Activated T-cell treated with anti-CD3 and anti-CD28 coated beads, Interleukin-2, amount 50 U/mL, for 4 hours (primary cell): ENCODE results near the gene DDOST. TPM values are rescaled to one million over a fixed set of nuclear protein-coding genes. Genes with fewer than 3 reads are reported as not detected.
A peak's percentile ranks its signal among the peaks of the same experiment; 100 is the strongest.

ENCODE experiments used
- ATAC-seq, 2 donors: fragments of 200-7000 bp; cut with Tn5 transposase; one replicate each; pipeline ENCODE4 v1.10.0; 2021
- DNase-seq: peaks from one replicate; pipeline ENCODE4 v3.0.0-alpha.2; 2020
- H3K27me3 Mint-ChIP-seq: one replicate; pipeline ENCODE4 v1.8.0; 2021; ENCODE audit warnings: low read depth, mixed read lengths
- H3K36me3 Mint-ChIP-seq: one replicate; pipeline ENCODE4 v1.8.0; 2022; ENCODE audit warnings: mixed read lengths; ENCODE audit not compliant: insufficient read depth
- H3K4me1 Mint-ChIP-seq: one replicate; pipeline ENCODE4 v1.8.0; 2021; ENCODE audit warnings: low read depth, mixed read lengths
- H3K4me3 Mint-ChIP-seq: one replicate; pipeline ENCODE4 v1.8.0; 2021; ENCODE audit warnings: mild to moderate bottlenecking, moderate library complexity, mixed read lengths
- H3K9me3 Mint-ChIP-seq: one replicate; pipeline ENCODE4 v1.8.0; 2021; ENCODE audit warnings: mixed read lengths
- total RNA-seq, 3 donors: library from RNA; stranded (reverse); gene quantifications; one replicate each; pipeline ENCODE4 v1.2.1, GENCODE V29; 2021

DDOST gene
- total RNA-seq, 3 donors from 2014 or later, result 242 to 285 (median 270) TPM

DNA sequence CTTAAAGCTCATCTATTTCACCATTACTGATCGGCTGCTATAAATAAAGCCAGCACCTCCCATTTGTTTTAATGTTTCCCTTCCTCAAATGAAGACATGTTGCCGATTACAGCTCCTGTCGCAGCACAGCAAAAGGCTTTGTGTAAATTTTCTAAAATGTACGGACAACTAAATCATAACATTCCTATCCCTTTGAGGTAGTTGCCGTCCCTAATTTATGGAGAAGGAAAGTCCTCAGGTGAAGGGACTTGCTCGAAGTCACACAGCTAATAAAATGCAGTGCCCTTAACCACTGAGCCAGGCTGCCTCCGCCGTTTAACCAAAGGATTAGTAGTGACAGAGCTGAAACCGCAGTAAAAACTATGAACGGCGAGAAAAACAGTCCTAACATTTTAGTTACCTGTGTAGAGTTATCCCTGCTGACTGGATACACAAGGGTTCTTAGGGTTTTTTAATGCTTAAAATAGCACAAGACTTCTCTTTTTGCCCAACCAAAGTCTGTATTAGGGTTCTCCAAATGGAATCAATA, 27.0 kb downstream of the DDOST start:
- no peaks in the 10 kb centered on the region for H3K27me3 Mint-ChIP-seq
- peak; percentile 19 to 26 for ATAC-seq
- H3K4me3 Mint-ChIP-seq, result peak overlapping the region; percentile 82
- peaks cover 8% of the 10 kb centered on the region for H3K36me3 Mint-ChIP-seq
- H3K9me3 Mint-ChIP-seq, result no peaks in the 10 kb centered on the region
- DNase-seq, result no peak
- peaks cover 11% of the 10 kb centered on the region for H3K4me1 Mint-ChIP-seq

- Mint-ChIP-seq H3K4me1 (peaks cover 11% of the 10 kb centered on the region), H3K36me3 (peaks cover 4% of the 10 kb centered on the region), H3K9me3 (no peaks in the 10 kb centered on the region), H3K4me3 (peak within 1 kb of the TSS; percentile 82), H3K27me3 (no peaks in the 10 kb centered on the region)
- ATAC-seq, result peak; percentile 90 to 92
- peak; percentile 82 for DNase-seq
These were observed 27.7 kb downstream of the DDOST start, which contains the start of gene PINK1 for GRCh38 chr1:20633190-20634064. Gene PINK1, plus strand, starts transcription at chr1:20633458. Its CDS starts 91 bp downstream, at chr1:20633549.

DNA sequence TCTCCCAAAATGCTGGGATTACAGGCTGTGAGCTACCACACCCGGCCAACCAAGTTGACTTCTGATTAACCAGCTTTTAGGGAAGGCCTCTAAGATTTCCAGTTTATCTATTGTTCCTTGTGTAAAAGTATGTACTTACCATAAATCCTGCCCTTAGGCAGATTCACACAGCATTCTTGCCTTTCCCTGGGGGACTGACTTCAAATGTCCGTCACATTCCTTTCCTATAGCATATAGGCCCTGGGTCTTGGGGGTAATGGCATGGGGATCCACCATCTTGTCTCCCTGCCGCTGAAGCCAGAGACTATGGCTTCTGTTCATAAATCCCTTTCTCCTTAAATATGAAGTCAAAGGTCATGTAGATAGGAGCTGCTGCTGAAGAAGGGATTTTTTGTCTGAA, 28.8 kb downstream of the DDOST start:
- peaks cover 7% of the 10 kb centered on the region for H3K27me3 Mint-ChIP-seq
- DNase-seq (no peak), ATAC-seq (no peak)
- H3K9me3 Mint-ChIP-seq, result peaks cover 5% of the 10 kb centered on the region
- H3K4me3 Mint-ChIP-seq, result peak overlapping the region; percentile 76
- peaks cover 11% of the 10 kb centered on the region for H3K4me1 Mint-ChIP-seq
- H3K36me3 Mint-ChIP-seq, result no peaks in the 10 kb centered on the region

- H3K4me3 Mint-ChIP-seq, result no peak overlapping the region
- DNase-seq, result no peak
These were observed 30.4 kb downstream of the DDOST start for GRCh38 chr1:20630729-20631128.

GRCh38 chr1:20626524-20626923, 34.6 kb downstream of the DDOST start:
- Mint-ChIP-seq H3K9me3 (peaks cover 5% of the 10 kb centered on the region), H3K4me3 (no peak overlapping the region), H3K27me3 (peaks cover 18% of the 10 kb centered on the region), H3K4me1 (no peaks in the 10 kb centered on the region), H3K36me3 (no peaks in the 10 kb centered on the region)
- DNase-seq (no peak), ATAC-seq (no peak)

More at GRCh38 chr1:20630729-20631128, 30.4 kb downstream of the DDOST start:
- Mint-ChIP-seq H3K36me3 (no peaks in the 10 kb centered on the region), H3K4me1 (peaks cover 11% of the 10 kb centered on the region), H3K27me3 (peaks cover 12% of the 10 kb centered on the region), H3K9me3 (peaks cover 5% of the 10 kb centered on the region)
- ATAC-seq, result no peak

DNA sequence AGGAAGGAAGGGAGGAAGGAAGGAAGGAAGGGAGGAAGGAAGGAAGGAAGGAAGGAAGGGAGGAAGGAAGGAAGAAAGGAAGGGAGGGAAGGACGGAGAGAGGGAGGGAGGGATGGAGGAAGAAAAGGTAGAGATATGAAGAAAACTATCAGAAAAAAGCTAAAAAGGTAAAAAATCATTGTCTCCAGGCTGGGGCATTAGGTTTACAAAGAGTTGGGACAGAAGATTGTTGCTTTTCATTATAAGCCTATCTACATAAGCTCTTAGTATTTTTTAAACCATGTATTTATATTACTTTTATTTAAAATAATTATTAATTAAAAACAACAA, 35.1 kb downstream of the DDOST start:
- peaks cover 18% of the 10 kb centered on the region for H3K27me3 Mint-ChIP-seq
- H3K4me3 Mint-ChIP-seq, result no peak overlapping the region
- H3K4me1 Mint-ChIP-seq, result no peaks in the 10 kb centered on the region
- no peaks in the 10 kb centered on the region for H3K36me3 Mint-ChIP-seq
- no peak for DNase-seq
- peaks cover 5% of the 10 kb centered on the region for H3K9me3 Mint-ChIP-seq
- no peak for ATAC-seq

DNA sequence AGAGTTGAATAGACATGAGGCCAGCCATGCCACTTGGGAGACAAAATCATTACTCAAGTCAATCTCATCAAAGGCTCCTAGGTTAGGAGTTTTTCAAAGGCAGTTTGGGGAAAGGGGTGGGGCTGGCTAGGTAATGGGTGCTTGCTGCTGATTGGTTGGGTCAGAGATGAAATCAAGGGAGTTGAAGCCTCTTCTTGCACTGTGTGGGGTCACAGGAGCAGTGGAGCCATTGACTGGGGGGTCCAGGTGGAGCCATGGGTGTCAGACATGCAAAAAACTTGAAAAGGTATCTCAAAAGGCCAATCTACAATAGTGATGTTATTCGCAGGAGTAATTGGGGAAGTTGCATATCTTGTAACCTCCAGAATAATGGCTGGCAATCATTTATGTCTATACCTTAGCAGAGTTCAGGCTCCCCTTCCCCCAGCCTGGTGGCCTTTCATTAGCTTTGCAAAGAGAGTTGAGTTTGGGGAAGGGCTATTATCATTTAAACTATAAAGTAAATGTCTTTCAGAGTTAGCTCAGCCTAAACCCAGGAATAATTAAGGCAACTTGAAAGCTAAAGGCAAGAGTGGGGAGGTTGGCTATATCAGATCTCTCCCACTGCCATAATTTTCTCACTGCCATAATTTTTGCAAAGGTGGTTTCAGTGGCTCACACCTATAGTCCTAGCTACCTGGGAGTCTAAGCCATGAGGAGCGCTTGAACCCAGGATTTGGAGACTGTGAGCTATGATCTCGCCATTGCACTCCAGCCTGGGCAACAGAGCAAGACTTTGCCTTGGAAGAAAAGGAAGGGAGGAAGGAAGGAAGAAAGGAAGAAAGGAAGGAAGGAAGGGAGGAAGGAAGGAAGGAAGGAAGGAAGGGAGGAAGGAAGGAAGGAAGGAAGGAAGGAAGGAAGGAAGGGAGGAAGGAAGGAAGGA, 35.7 kb downstream of the DDOST start:
- ATAC-seq (no peak), DNase-seq (no peak)
- Mint-ChIP-seq H3K4me3 (no peak overlapping the region), H3K9me3 (peaks cover 5% of the 10 kb centered on the region), H3K36me3 (no peaks in the 10 kb centered on the region), H3K27me3 (peaks cover 18% of the 10 kb centered on the region), H3K4me1 (no peaks in the 10 kb centered on the region)

DNA sequence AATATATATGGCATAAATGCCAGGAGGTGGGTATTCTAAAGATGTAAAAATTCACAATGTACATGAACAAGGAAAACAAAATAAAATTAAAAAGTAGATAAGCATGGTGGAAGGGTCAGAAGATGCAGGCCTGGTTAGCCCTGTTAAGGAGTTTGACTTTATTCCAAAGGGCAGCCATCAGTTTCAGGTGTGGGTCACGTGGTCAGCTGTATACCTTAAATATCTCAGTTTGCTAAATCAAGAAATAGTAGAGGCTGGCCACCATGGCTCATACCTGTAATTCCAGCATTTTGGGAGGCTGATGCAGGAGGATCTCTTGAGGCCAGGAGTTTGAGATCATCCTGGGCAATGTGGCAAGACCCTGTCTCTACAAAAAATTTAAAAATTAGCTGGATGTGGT, 36.5 kb downstream of the DDOST start:
- Mint-ChIP-seq H3K9me3 (peaks cover 5% of the 10 kb centered on the region), H3K27me3 (peaks cover 18% of the 10 kb centered on the region), H3K36me3 (no peaks in the 10 kb centered on the region), H3K4me3 (no peak overlapping the region), H3K4me1 (no peaks in the 10 kb centered on the region)
- no peak for DNase-seq
- ATAC-seq, result no peak

DNA sequence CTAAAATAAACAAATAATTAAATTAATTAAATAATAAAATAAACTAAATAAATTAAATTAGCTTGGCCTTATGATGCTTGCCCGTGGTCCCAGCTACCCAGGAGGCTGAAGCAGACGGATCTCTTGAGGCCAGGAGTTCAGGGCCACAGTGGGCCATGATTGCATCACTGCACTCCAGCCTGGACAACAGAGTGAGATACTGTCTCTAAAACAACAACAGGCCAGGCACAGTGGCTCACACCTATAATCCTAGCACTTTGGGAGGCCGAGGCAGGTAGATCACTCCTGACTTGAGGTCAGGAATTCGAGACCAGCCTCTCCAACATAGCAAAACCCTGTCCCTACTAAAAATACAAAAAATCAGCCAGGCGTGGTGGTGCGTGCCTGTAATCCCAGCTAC, 40.2 kb downstream of the DDOST start:
- H3K27me3 Mint-ChIP-seq, result peaks cover 10% of the 10 kb centered on the region
- H3K4me3 Mint-ChIP-seq, result no peak overlapping the region
- DNase-seq, result no peak

DNA sequence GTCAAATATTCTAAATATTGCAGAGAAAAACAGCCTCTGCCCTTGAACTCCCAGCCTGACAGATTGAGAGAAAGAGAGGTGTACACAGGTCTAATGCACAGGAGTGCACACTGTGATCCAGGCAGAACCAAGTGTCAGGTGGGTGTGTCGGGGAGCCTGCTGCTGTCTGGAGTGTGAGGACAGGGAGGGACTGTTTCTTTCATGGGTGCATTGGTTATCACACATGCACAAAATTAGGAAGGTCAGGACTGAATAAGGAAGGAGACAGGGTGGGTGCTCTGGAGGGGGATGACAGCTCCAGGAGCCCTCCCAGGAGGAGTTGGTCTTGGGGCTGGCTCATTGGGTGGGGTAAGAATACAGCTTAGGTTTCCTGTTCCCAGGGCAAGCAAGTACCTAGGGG, 41.2 kb downstream of the DDOST start:
- Mint-ChIP-seq H3K27me3 (peaks cover 6% of the 10 kb centered on the region), H3K9me3 (no peaks in the 10 kb centered on the region), H3K4me1 (no peaks in the 10 kb centered on the region), H3K4me3 (no peak overlapping the region), H3K36me3 (no peaks in the 10 kb centered on the region)
- ATAC-seq, result no peak
- no peak for DNase-seq

More for the DNA sequence above, 40.2 kb downstream of the DDOST start:
- Mint-ChIP-seq H3K4me1 (no peaks in the 10 kb centered on the region), H3K9me3 (no peaks in the 10 kb centered on the region), H3K36me3 (no peaks in the 10 kb centered on the region)
- no peak for ATAC-seq

DNA sequence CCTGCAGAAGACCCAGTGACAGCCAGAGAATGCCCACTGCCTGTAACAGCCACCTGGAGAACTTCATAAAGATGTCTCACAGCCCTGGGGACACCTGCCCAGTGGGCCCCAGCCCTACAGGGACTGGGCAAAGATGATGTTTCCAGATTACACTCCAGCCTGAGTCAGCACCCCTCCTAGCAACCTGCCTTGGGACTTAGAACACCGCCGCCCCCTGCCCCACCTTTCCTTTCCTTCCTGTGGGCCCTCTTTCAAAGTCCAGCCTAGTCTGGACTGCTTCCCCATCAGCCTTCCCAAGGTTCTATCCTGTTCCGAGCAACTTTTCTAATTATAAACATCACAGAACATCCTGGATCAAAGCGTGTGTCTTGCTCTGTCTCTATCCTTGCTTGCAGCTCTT, 42.6 kb downstream of the DDOST start:
- Mint-ChIP-seq H3K36me3 (no peaks in the 10 kb centered on the region), H3K9me3 (no peaks in the 10 kb centered on the region), H3K4me3 (no peak overlapping the region), H3K4me1 (no peaks in the 10 kb centered on the region), H3K27me3 (peaks cover 5% of the 10 kb centered on the region)
- no peak for ATAC-seq
- no peak for DNase-seq

GRCh38 chr1:20616847-20617487, 44.2 kb downstream of the DDOST start:
- ATAC-seq (no peak), DNase-seq (no peak)
- Mint-ChIP-seq H3K36me3 (no peaks in the 10 kb centered on the region), H3K4me1 (no peaks in the 10 kb centered on the region), H3K27me3 (peaks cover 5% of the 10 kb centered on the region), H3K4me3 (no peak overlapping the region), H3K9me3 (no peaks in the 10 kb centered on the region)

DNA sequence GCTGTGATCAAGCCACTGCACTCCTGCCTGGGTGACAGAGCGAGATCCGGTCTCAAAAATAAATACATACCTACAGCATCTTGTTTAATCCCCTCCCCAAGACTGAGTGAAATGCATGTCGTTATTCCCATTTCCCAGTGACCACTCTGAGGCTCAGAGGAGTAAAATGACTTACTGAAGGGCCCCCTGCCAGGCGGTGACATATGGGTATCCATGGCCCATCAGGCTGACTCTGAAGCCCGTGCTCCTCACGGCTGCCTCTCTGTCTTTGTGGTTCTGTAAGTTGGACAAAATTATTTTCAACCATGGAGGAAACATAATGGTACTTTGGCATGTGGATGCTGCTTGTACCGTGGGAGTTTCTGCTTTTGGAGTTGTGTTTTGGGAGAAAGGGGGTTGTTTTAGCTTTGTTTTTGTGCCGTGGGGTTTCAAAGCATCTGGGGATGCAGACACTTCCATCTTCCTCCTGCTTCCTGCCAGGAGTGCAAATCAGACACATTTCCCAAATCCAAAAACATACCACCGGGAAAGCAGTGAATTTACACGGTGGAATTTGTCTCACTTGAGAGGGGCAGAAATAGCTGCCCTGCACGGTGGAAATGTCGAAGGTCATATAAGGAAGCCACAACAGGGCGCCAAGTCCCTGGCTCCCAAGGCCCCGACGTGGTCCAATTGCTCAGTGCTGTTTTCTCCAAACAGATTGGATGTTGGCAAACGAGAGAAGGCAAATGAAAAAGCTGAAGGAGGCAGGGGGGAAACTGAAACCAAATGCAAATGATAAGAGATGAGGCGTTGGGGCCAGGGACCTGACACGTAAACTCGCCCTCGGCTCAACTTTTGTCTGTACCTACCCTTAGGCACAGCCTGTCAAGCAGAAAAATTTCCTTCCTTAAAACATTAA, 45.0 kb downstream of the DDOST start:
- Mint-ChIP-seq H3K9me3 (no peaks in the 10 kb centered on the region), H3K4me3 (no peak overlapping the region), H3K27me3 (peaks cover 5% of the 10 kb centered on the region), H3K36me3 (no peaks in the 10 kb centered on the region), H3K4me1 (no peaks in the 10 kb centered on the region)
- no peak for ATAC-seq
- no peak for DNase-seq
